H4 (cell line): ENCODE results near the gene FAM76B. TPM values are rescaled to one million over a fixed set of nuclear protein-coding genes. Genes with fewer than 3 reads are reported as not detected.
"Not testable (repeated sequence)": the region's sequence is repeated elsewhere in the genome, so short reads cannot be mapped to it uniquely, and the experiment has no call there.

Experiments used
- DNase-seq: peaks from one replicate; pipeline ENCODE4 v3.0.0-alpha.2; 2015; ENCODE audit warnings: low spot score
- total RNA-seq: library from RNA; depleted of rRNA; stranded (reverse); fragments of >200 nt; shearing (Covaris generic); gene quantifications from 2 replicates; pipeline ENCODE4 v1.2.3, GENCODE V29; 2014; rRNA removed

Gene FAM76B
- total RNA-seq: 5.4 and 11.3 TPM in 2 replicates

GRCh38 chr11:95789506-95790122 is at the start of gene FAM76B:
FAM76B (minus strand) TSS chr11:95789782; CDS start chr11:95789478, 304 bp downstream.
- peak; percentile 99 for DNase-seq

- DNase-seq: peak; percentile 92
Observed at GRCh38 chr11:95835768-95836488, 46.3 kb upstream of the FAM76B start.

- no peak for DNase-seq
Observed at GRCh38 chr11:95835351-95835750, 45.8 kb upstream of the FAM76B start.

DNA sequence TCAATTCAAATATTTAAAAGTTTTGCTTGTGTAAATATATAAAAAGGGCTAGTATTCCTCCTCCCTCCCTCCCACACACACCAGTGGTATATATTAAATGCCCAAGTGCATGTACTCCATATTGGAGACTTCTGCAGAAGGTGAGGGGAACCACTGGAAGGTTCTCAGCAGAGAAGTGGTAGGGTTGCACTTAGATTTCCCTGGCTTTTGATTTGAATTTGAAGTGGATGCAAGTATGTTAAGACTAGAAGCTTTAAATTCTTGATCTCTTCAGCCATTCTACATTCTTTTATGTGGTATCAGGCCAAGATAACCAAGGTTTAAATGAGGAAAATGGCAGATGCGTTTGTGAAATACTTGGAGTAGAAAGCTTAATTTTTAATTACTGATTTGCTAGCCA is 43.8 kb upstream of the FAM76B start:
- no peak for DNase-seq

DNA sequence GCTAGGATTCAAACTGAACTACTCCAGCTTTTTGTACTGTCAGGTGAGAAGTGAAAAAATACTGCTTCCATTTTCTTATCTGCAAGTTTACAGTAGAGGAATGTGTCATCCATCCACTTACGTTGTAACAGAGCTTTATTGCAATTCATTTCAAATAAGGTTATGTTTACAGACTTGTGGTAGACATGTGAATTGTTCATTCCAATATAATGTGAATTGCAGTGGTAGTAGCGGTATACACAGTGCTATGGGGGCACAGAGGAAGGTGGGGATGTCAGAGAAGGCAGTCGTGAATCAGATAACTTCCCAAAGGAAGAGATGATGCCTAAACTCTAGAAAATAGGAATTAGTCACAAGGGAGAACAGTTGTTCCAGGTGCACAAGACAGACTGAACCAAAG is 43.2 kb upstream of the FAM76B start:
- DNase-seq: peak; percentile 81

GRCh38 chr11:95831198-95831883 is 41.8 kb upstream of the FAM76B start:
- peak; percentile 74 for DNase-seq

DNA sequence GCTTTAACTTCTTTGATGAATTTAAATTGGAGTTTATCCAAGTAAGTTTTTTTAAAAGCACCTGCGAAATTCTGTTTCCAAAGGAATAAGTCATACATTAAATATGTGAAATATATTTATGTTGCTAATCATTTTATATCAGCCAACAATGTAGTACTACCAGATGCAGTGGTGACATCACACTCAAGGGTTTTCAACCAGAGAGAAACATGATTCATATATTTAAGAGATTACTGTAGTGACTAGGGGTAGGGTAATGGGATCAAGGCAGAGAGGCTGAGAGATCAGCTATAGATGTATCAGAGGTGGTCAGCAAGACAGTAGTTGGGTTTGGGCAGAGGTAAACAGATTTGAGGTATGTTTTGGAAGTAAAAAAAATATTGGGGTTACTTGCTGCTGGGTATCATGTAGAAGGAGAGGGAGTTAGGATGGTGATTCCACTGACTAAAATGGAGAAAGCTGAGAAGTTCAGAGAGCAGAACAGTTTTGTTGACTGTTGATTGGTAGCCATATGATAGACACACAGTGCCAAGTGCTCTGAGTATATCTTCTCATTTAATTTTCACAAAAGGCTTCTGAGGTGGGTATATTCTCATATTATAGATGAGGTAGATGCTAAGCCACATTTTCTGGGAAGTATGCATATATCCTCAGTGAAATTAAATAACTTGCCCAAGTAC is 40.1 kb upstream of the FAM76B start:
- no peak for DNase-seq

- no peak for DNase-seq
Observed at GRCh38 chr11:95827696-95828095, 38.1 kb upstream of the FAM76B start.

- DNase-seq: no peak
Observed at GRCh38 chr11:95821640-95822039, 32.1 kb upstream of the FAM76B start.

GRCh38 chr11:95816037-95816436 is 26.5 kb upstream of the FAM76B start:
- DNase-seq: no peak

- not testable (repeated sequence) for DNase-seq
Observed at GRCh38 chr11:95811052-95811451, 21.5 kb upstream of the FAM76B start.

- DNase-seq: not testable (repeated sequence)
Observed at GRCh38 chr11:95806464-95806863, 16.9 kb upstream of the FAM76B start.

- no peak for DNase-seq
Observed at GRCh38 chr11:95805869-95806268, 16.3 kb upstream of the FAM76B start.

DNA sequence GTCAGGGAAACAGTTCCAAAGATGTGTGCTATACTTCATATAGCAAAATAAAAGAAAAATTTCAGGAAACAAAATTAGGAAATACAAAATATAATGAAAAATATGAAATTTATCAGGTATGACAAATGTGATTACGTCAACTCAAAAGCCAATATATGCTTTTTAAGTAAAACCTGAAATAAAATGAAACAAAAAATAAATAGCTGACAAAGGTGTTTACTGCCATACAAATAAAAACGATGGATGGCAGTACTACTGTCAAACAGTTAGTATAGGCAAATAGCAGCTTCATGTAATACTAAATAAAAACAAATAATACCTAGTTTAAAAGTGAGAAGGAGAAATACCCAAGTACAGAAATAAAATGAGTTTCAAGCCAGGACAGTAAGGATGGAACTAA is 14.4 kb upstream of the FAM76B start:
- no peak for DNase-seq

DNA sequence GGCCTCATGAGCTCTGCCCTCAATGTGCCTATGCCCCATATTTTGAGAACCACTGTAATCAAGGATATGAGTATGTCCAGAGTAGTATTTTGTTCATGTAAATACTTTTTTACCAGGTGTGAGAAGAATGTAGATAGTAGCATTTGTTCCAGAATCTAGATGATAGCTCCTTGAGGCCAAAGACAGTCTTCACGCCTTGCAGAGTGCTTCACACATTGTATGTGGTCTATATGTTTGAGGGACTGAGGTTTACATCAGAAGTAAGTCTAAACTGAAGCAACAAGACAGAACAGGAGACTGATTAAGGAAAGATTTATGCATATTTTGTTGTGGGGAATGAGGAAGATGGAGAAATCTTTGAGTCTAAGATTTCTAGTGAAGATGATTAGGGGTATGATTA is 13.2 kb upstream of the FAM76B start:
- no peak for DNase-seq

- no peak for DNase-seq
Observed at GRCh38 chr11:95800438-95800837, 10.9 kb upstream of the FAM76B start.

DNA sequence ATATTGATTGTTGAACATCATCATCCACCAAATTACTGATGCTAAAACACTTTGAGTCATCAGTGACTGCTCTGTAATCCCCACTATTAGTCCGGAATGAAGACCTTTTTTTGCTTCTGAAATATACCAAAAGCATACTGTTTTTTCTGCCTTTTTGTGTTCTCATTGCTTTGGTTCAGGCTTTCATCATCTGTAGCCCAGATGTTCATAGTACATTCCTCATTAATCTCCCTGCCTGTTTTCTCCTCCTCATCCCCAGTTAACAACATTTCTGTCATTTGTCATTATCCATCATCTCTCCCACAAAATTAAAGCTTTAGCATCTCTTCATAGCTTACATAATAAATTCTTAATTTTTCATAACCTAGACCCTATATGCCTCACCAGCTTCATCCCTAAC is 10.0 kb upstream of the FAM76B start:
- DNase-seq: no peak

DNA sequence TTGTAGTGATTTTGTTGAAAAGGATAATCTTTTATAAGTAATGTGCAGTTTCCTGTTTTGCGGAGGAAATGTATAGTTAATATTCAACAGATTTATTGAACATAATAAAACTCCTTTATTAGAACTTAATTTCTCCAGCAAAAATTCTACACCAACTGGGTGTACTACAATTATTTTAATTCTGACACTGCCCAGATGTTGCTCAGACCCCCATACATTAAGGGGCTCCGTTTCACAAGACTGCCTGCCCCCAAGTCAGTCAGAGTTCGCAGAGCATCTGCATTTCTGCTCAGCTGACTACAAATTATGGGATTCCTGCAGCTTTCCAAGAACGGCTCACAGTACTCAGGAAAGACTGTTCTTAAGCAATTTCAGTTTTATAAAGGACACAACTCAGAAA is 6.9 kb upstream of the FAM76B start:
- no peak for DNase-seq

DNA sequence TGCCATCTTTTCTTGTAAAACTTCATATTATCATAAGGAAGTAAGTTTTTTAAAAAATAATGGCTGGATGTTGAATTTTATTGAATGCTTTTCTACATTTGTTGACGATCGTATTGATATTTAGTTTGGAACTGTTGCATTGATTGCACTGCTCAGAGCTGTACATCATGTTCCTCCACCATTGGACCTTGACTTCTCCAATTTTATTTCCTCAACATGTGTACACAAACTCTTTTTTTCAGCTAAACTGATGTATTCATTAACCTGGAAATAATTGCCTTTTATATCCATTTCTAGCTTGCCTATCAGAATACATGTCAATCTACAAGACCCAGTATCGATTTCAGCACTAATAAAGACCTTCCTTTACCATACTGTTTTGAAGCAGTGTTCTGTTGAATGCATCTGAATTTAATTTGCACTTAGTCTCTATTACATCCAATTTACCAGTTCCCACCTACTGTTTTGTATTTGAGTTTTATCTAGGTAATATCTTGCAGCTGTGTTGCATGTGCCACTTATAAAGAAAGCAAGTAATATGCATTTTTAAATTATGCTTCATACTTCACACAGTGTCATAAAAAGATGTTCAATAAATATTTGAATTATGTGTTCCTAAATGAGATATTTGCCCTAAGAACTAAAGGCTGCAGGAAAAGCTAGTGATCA is 6.2 kb upstream of the FAM76B start:
- DNase-seq: no peak

DNA sequence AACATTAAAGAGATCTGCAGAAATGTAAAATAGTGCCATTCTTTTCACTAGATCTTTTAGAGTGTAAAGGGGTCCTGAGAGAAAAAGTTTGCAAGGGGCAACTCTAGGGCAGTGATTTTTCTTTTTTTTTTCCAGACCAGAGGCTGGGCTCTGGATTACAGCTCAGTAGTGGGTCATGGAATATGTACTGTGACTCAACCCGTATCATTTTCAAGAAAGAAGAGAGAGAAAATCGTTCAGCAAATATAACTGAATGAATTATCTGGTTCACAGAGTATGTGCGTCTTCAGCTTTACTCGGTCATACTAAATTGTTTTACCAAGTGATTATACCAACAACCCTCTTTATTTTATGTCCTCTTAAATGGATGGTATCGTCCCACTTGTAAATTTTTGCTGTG is 4.5 kb upstream of the FAM76B start:
- DNase-seq: no peak

DNA sequence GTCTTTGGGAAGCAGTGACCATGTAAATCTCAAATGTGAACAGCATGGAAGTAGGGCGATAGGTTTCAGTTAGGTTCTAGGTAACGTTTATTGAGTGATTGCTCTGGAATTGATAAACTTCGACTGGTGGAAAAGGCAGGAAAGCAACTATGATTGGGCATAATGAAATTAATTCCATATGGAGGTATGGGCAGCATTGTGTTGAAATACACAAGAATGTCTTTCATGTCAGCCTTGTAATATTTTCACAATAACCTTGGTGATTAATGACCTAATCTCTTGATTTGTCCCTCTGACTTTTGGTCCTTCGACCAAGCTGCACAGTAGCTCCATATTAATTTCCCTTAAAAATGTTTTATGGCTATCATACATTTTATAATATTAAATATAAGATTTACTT is 3.5 kb upstream of the FAM76B start:
- DNase-seq: no peak

- DNase-seq: no peak
Observed at GRCh38 chr11:95792700-95793099, 3.1 kb upstream of the FAM76B start.
